ENCODE data around the gene GIGYF2.

The GIGYF2 gene

DNA sequence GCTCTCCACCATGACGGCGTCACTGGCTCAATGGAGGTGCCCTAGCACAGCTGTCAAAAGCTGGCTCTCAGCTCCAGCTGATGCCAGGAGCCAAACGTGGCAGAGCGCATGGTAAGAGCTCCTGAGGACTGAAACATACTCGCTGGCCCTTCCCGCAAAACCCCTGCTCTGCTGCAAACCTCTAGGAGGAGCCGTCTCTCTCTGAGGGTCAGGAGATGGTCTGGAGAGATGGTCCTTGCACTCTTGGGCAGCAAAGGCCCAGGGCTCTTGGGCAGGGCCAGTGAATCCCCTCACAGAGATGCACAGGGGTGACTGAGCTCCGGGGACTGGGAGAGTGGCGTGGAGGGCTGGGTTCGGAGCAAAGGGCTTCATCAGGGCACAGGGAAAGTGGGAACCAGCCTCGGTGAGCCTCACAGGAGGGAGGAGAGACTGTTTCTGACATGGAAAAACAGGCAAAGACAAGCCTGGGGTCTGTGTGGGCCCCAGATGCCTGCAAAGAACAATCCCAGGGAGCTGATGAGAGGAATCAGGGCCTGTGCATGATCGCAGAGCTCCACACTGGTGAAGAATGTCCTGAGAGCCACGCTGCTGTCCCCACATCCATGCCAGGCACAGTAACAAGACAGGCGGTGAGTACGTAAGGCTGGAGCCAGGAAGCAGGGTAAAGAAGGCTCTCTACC lies 190.2 kb downstream of the GIGYF2 start:
- TF ChIP-seq, protein P1, sequence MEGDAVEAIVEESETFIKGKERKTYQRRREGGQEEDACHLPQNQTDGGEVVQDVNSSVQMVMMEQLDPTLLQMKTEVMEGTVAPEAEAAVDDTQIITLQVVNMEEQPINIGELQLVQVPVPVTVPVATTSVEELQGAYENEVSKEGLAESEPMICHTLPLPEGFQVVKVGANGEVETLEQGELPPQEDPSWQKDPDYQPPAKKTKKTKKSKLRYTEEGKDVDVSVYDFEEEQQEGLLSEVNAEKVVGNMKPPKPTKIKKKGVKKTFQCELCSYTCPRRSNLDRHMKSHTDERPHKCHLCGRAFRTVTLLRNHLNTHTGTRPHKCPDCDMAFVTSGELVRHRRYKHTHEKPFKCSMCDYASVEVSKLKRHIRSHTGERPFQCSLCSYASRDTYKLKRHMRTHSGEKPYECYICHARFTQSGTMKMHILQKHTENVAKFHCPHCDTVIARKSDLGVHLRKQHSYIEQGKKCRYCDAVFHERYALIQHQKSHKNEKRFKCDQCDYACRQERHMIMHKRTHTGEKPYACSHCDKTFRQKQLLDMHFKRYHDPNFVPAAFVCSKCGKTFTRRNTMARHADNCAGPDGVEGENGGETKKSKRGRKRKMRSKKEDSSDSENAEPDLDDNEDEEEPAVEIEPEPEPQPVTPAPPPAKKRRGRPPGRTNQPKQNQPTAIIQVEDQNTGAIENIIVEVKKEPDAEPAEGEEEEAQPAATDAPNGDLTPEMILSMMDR (IDR thresholded peaks at IDR 0.05; ENCODE audit: low read depth, low read length): peak; percentile 46
- in situ Hi-C loops (cut with HindIII; ENCODE audit: low sequenced_read_pairs): no loop called here
- no peak for DNase-seq (ENCODE audit: low read depth, low spot score)
- H3K4me3 ChIP-seq (ENCODE audit: low read depth, low read length): no peak overlapping the region

DNA sequence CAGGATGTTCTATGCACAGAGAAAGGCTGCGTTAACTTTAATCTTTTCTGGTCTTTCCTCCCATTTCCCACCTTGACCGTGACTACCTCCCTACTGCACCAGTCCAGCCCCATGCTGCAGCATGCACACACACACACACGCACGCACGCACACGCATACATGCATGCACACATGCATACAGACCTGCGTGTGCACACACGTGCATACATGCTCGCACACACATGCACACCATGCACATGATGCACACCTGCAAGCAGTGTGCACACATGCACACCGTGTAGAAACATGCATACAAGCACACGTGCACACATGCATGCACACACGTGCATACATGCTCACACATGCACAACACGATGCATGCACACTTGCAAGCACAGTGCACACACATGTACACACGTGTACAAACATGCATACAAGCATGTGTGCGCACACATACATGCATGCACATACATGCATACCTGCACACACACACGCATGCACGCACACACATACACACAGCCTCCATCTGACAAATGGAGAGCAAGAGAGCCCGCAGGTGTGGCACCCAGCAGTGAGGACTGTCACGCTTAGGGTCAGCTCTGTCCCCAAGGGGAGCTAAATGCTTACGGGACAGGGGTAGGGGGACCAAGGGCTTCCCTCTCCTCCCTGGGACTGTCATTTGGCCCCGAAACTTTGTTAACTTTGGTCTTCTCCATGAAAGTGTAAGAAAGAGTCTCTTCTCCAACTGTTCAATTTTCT lies 191.1 kb downstream of the GIGYF2 start:
- no peak overlapping the region for H3K4me3 ChIP-seq (ENCODE audit: low read depth, low read length)
- TF ChIP-seq, protein P1 (IDR thresholded peaks at IDR 0.05; ENCODE audit: low read depth, low read length): no peak
- in situ Hi-C loops (cut with HindIII; ENCODE audit: low sequenced_read_pairs): no loop called here
- no peak for DNase-seq (ENCODE audit: low read depth, low spot score)

DNA sequence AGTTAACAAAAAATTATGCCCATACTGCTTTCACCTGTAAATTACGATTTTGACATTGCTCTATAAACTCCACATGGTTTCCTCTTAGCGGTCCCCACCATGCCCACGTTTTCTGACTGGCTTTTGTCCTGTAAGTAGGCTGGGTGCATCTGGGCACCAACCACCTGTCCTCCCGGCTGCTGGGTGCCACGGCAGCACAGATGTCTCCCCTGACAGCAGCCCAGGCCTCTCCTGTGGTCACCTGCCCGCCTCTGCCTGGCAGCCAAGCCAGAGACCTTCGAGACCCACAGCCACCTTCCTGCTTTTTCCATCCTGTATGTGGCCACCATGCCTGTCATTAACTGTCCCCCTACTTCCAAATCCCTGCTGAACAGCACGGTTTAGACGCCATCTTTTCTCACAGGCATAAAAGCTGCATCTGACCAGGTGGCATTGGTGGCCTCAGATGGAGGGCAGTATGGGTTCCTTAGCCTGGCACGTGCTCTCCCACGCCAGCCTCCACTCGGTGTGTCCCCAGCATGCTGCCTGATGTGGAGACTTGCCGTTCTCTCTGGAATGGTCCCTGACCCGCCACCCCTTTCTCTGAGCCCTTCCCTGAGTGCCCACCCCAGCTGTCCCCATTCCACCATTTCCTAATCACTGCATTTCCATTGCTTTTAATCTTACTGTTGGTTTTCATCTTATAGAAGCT lies 191.9 kb downstream of the GIGYF2 start:
- TF ChIP-seq, protein P1 (IDR thresholded peaks at IDR 0.05; ENCODE audit: low read depth, low read length): no peak
- no peak for DNase-seq (ENCODE audit: low read depth, low spot score)
- H3K4me3 ChIP-seq (ENCODE audit: low read depth, low read length): no peak overlapping the region
- in situ Hi-C loops (cut with HindIII; ENCODE audit: low sequenced_read_pairs): no loop called here

- in situ Hi-C loops (cut with HindIII; ENCODE audit: low sequenced_read_pairs): no loop called here
- TF ChIP-seq, protein P1 (IDR thresholded peaks at IDR 0.05; ENCODE audit: low read depth, low read length): no peak
- no peak for DNase-seq (ENCODE audit: low read depth, low spot score)
- H3K4me3 ChIP-seq (ENCODE audit: low read depth, low read length): no peak overlapping the region
Measured at GRCh38 chr2:232889876-232890401, 192.8 kb downstream of the GIGYF2 start.

DNA sequence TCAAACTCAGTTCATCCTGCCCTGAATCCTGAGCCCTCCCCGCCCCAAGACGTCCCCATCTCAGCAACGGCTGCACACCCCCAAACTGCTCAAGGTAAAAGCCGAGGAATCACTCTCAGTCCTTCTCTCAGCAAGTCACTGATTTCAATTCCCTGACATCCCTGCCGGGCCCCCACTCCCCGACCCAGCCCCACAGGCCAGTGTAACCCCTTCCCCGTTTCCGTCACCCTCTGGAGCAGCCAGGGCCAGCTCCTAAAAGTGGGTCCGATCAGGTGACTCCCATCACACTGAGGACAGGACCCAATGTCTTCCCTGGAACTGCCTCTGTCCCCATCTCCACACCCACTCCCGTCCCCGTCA lies 193.4 kb downstream of the GIGYF2 start:
- TF ChIP-seq, protein P1 (IDR thresholded peaks at IDR 0.05; ENCODE audit: low read depth, low read length): no peak
- H3K4me3 ChIP-seq (ENCODE audit: low read depth, low read length): no peak overlapping the region
- in situ Hi-C loops (cut with HindIII; ENCODE audit: low sequenced_read_pairs): no loop called here
- DNase-seq (ENCODE audit: low read depth, low spot score): no peak

GRCh38 chr2:232890896-232891601 lies 193.9 kb downstream of the GIGYF2 start:
- in situ Hi-C loops (cut with HindIII; ENCODE audit: low sequenced_read_pairs): no loop called here
- DNase-seq (ENCODE audit: low read depth, low spot score): peak; percentile 14
- TF ChIP-seq, protein P1 (IDR thresholded peaks at IDR 0.05; ENCODE audit: low read depth, low read length): no peak
- no peak overlapping the region for H3K4me3 ChIP-seq (ENCODE audit: low read depth, low read length)
